Mesenchymal stem cell (in vitro differentiated cells and primary cell): ENCODE measurements around the gene RGL2. TPM values are rescaled to one million over a fixed set of nuclear protein-coding genes. Genes with fewer than 3 reads are reported as not detected.
"Not testable (repeated sequence)": the region's sequence is repeated elsewhere in the genome, so short reads cannot be mapped to it uniquely, and the experiment has no call there.

Experiments used
- DNase-seq: peaks from one replicate; pipeline ENCODE4 v3.0.0-alpha.2; 2013
- H2AFZ ChIP-seq: one replicate; pipeline ENCODE4 v1.6.1; 2013; ENCODE audit warnings: low read depth, mild to moderate bottlenecking, control low read depth, inconsistent platforms, low read length, moderate library complexity
- H2AK5ac ChIP-seq: 2 replicates; pipeline ENCODE4 v1.6.1; 2013; ENCODE audit warnings: low read length, moderate library complexity, mild to moderate bottlenecking, inconsistent platforms; ENCODE audit not compliant: severe bottlenecking
- H2BK120ac ChIP-seq: one replicate; pipeline ENCODE4 v1.6.1; 2013; ENCODE audit warnings: low read depth, mild to moderate bottlenecking, inconsistent platforms, low read length, moderate library complexity
- H2BK12ac ChIP-seq, 2 experiments: one replicate each; pipeline ENCODE4 v1.6.1; 2013; ENCODE audit warnings: inconsistent platforms in 2 of 2, low read length in 2 of 2, mild to moderate bottlenecking in 2 of 2, moderate library complexity in 2 of 2, control low read depth in 1 of 2
- H2BK15ac ChIP-seq: one replicate; pipeline ENCODE4 v1.6.1; 2013; ENCODE audit warnings: mild to moderate bottlenecking, low read depth, inconsistent platforms; ENCODE audit not compliant: poor library complexity, severe bottlenecking
- H2BK5ac ChIP-seq: 2 replicates; pipeline ENCODE4 v1.6.1; 2013; ENCODE audit warnings: low read depth, mild to moderate bottlenecking, low read length, control low read depth, inconsistent platforms; ENCODE audit not compliant: poor library complexity, severe bottlenecking
- H3K14ac ChIP-seq, 2 experiments: one replicate each; pipeline ENCODE4 v1.6.1; 2013; ENCODE audit warnings: inconsistent platforms in 2 of 2, low read length in 2 of 2, control low read depth in 1 of 2, mild to moderate bottlenecking in 1 of 2, moderate library complexity in 1 of 2
- H3K18ac ChIP-seq, 2 experiments: one replicate each; pipeline ENCODE4 v1.6.1; 2013; ENCODE audit warnings: inconsistent platforms in 2 of 2, low read length in 2 of 2, control low read depth in 1 of 2, low read depth in 1 of 2, mild to moderate bottlenecking in 1 of 2
- H3K23ac ChIP-seq, 2 experiments: one replicate each; pipeline ENCODE4 v1.6.1; 2013; ENCODE audit warnings: inconsistent platforms in 2 of 2, low read length in 2 of 2, mild to moderate bottlenecking in 2 of 2, moderate library complexity in 2 of 2, control low read depth in 1 of 2
- H3K27ac ChIP-seq: 2 replicates; pipeline ENCODE4 v1.5.1; 2013; ENCODE audit warnings: mild to moderate bottlenecking, moderate library complexity, low read length, control low read depth, inconsistent platforms; ENCODE audit not compliant: poor library complexity, severe bottlenecking
- H3K27me3 ChIP-seq, 2 experiments: 2 replicates each; pipeline versions ENCODE4 v1.6.1 to v1.7.0; 2013; ENCODE audit warnings: low read length in 2 of 2, mild to moderate bottlenecking in 2 of 2, moderate library complexity in 2 of 2, control low read depth in 1 of 2, inconsistent platforms in 1 of 2; ENCODE audit not compliant: control insufficient read depth in 1 of 2, insufficient read depth in 1 of 2
- H3K36me3 ChIP-seq, 2 experiments: 2 replicates each; pipeline versions ENCODE4 v1.6.1 to v1.7.0; 2013; ENCODE audit warnings: low read length in 2 of 2, control low read depth in 1 of 2, inconsistent platforms in 1 of 2, low read depth in 1 of 2, mild to moderate bottlenecking in 1 of 2; ENCODE audit not compliant: insufficient read depth in 2 of 2, control insufficient read depth in 1 of 2
- H3K4ac ChIP-seq, 2 experiments: one replicate each; pipeline ENCODE4 v1.6.1; 2013; ENCODE audit warnings: inconsistent platforms in 2 of 2, low read length in 2 of 2, mild to moderate bottlenecking in 2 of 2, moderate library complexity in 2 of 2, control low read depth in 1 of 2, low read depth in 1 of 2
- H3K4me1 ChIP-seq: 2 replicates; pipeline ENCODE4 v1.6.1; 2013; ENCODE audit warnings: low read depth, low read length, control low read depth; ENCODE audit not compliant: control insufficient read depth, insufficient read depth
- H3K4me2 ChIP-seq: 2 replicates; pipeline ENCODE4 v1.6.1; 2013; ENCODE audit warnings: low read length, mild to moderate bottlenecking, inconsistent platforms; ENCODE audit not compliant: poor library complexity, severe bottlenecking
- H3K4me3 ChIP-seq, 2 experiments: 2 replicates each; pipeline versions ENCODE4 v1.5.1 to v1.7.0; 2013; ENCODE audit warnings: low read length in 2 of 2, mild to moderate bottlenecking in 2 of 2, control low read depth in 1 of 2, low read depth in 1 of 2; ENCODE audit not compliant: insufficient read depth in 1 of 2
- H3K79me1 ChIP-seq: replicated peaks from 2 replicates; pipeline ENCODE4 v1.6.1; 2013; ENCODE audit warnings: mild to moderate bottlenecking, control low read depth, low read length, inconsistent platforms; ENCODE audit not compliant: poor library complexity, severe bottlenecking
- H3K9ac ChIP-seq: 2 replicates; pipeline ENCODE4 v1.7.0; 2013; ENCODE audit warnings: mild to moderate bottlenecking, low read length, moderate library complexity
- H3K9me3 ChIP-seq: 2 replicates; pipeline ENCODE4 v1.7.0; 2013; ENCODE audit warnings: mild to moderate bottlenecking, low read length; ENCODE audit not compliant: control insufficient read depth
- H4K8ac ChIP-seq: one replicate; pipeline ENCODE4 v1.6.1; 2013; ENCODE audit warnings: inconsistent platforms, mild to moderate bottlenecking, low read length, moderate library complexity
- H4K91ac ChIP-seq: one replicate; pipeline ENCODE4 v1.6.1; 2013; ENCODE audit warnings: mild to moderate bottlenecking, low read length, inconsistent platforms
- WGBS: methylation state at CpG from one replicate; pipeline ENCODE4 v1.1.7; 2013; ENCODE audit warnings: mixed read lengths; 5-methylcytosine and 5-hydroxymethylcytosine counted together
- polyA plus RNA-seq, 2 experiments: library from polyadenylated mRNA; stranded (reverse); fragments of 200-250 nt; gene quantifications; one replicate each; pipeline ENCODE4 v1.2.3, GENCODE V29; 2013

Gene RGL2
- polyA plus RNA-seq (2013, experiment 1 of 2) = 36.7 TPM
- 36.6 TPM for polyA plus RNA-seq (2013, experiment 2 of 2)

GRCh38 chr6:33298773-33299236 is at the start of gene RGL2:
RGL2 (minus strand) TSS chr6:33298942; CDS start chr6:33298610, 332 bp downstream.
- Histone ChIP-seq H3K9me3 (no peaks in the 10 kb centered on the region), H3K4me3 (peak within 1 kb of the TSS; percentile 89 to 90), H3K36me3 (peaks cover 28 to 45% of the 10 kb centered on the region in 2 experiments), H3K9ac (peak within 1 kb of the TSS; percentile 99), H3K4me1 (peaks cover 17% of the 10 kb centered on the region), H3K27me3 (no peaks in the 10 kb centered on the region), H2BK15ac (peak within 1 kb of the TSS; percentile 96), H3K18ac (peak within 1 kb of the TSS; percentile 91 to 98), H3K79me1 (peaks cover 29% of the 10 kb centered on the region), H3K4me2 (peak within 1 kb of the TSS; percentile 93), H4K91ac (peak within 1 kb of the TSS; percentile 91), H2BK5ac (peak within 1 kb of the TSS; percentile 84), H2AK5ac (peak within 1 kb of the TSS; percentile 85), H3K4ac (peak within 1 kb of the TSS; percentile 76 to 97), H4K8ac (peak within 1 kb of the TSS; percentile 95), H3K23ac (peak within 1 kb of the TSS; percentile 51 to 99), H3K27ac (peak within 1 kb of the TSS; percentile 99), H2AFZ (no peak within 1 kb of the TSS), H2BK12ac (peak within 1 kb of the TSS; percentile 38 to 43), H3K14ac (peak within 1 kb of the TSS; percentile 59 to 96), H2BK120ac (peak within 1 kb of the TSS; percentile 89)
- WGBS = 0% methylated on average over 12 of the region's 34 CpGs
- peak; percentile 72 for DNase-seq

GRCh38 chr6:33347816-33348215 is 49.1 kb upstream of the RGL2 start:
- DNase-seq = no peak
- Histone ChIP-seq H3K79me1 (no peaks in the 10 kb centered on the region), H2BK12ac (no peak overlapping the region), H3K27ac (no peak overlapping the region), H2BK5ac (no peak overlapping the region), H4K91ac (no peak overlapping the region), H3K4me1 (peaks cover 3% of the 10 kb centered on the region), H3K23ac (no peak overlapping the region), H3K4me2 (no peak overlapping the region), H4K8ac (no peak overlapping the region), H3K9ac (no peak overlapping the region), H3K4me3 (no peak overlapping the region), H2BK15ac (no peak overlapping the region), H2AFZ (no peak overlapping the region), H3K18ac (no peak overlapping the region), H3K4ac (no peak overlapping the region), H3K9me3 (no peaks in the 10 kb centered on the region), H2BK120ac (no peak overlapping the region), H3K36me3 (no peaks in the 10 kb centered on the region), H3K27me3 (peaks cover 0 to 57% of the 10 kb centered on the region in 2 experiments), H3K14ac (no peak overlapping the region), H2AK5ac (no peak overlapping the region)
- 89% methylated on average over 5 of the region's 5 CpGs for WGBS

- H3K79me1 ChIP-seq, H3K9me3 ChIP-seq, H3K4me1 ChIP-seq, H3K4me2 ChIP-seq, H3K4ac ChIP-seq, H2AFZ ChIP-seq, H2BK12ac ChIP-seq, H2BK15ac ChIP-seq, H2AK5ac ChIP-seq, H3K18ac ChIP-seq, H3K4me3 ChIP-seq, H4K91ac ChIP-seq, H3K27ac ChIP-seq, H3K36me3 ChIP-seq, H4K8ac ChIP-seq, H2BK5ac ChIP-seq, H3K14ac ChIP-seq, H3K23ac ChIP-seq, H2BK120ac ChIP-seq: not testable (repeated sequence)
- peak overlapping the region; percentile 36 for H3K9ac ChIP-seq
- peaks cover 0 to 54% of the 10 kb centered on the region in 2 experiments for H3K27me3 ChIP-seq
- DNase-seq = peak; percentile 60
- 56% methylated on average over 5 of the region's 5 CpGs for WGBS
Observed at GRCh38 chr6:33346972-33347371, 48.2 kb upstream of the RGL2 start.

GRCh38 chr6:33344701-33345697 is 46.3 kb upstream of the RGL2 start:
- no peaks in the 10 kb centered on the region for H3K9me3 ChIP-seq
- no peak overlapping the region for H2BK120ac ChIP-seq
- H3K4me2 ChIP-seq = peak overlapping the region; percentile 16
- no peak overlapping the region for H3K4ac ChIP-seq
- H3K4me1 ChIP-seq = peaks cover 3% of the 10 kb centered on the region
- no peaks in the 10 kb centered on the region for H3K36me3 ChIP-seq
- H2BK15ac ChIP-seq = no peak overlapping the region
- H3K14ac ChIP-seq = no peak overlapping the region
- H4K91ac ChIP-seq = no peak overlapping the region
- no peak overlapping the region for H3K9ac ChIP-seq
- H3K23ac ChIP-seq = no peak overlapping the region
- no peak overlapping the region for H3K27ac ChIP-seq
- no peaks in the 10 kb centered on the region for H3K79me1 ChIP-seq
- no peak overlapping the region for H2AFZ ChIP-seq
- H3K18ac ChIP-seq = peak overlapping the region in 1 of 2 experiments; percentile 22
- H3K27me3 ChIP-seq = peaks cover 0 to 57% of the 10 kb centered on the region in 2 experiments
- peak; percentile 81 for DNase-seq
- 28% methylated on average over 18 of the region's 22 CpGs for WGBS
- no peak overlapping the region for H2AK5ac ChIP-seq
- H4K8ac ChIP-seq = no peak overlapping the region
- H3K4me3 ChIP-seq = peak overlapping the region in 1 of 2 experiments; percentile 43
- H2BK5ac ChIP-seq = no peak overlapping the region
- H2BK12ac ChIP-seq = no peak overlapping the region
